HEK293 (cell line): ENCODE measurements around the gene TLNRD1.

Experiments used
- GLI4 ChIP-seq: fragments of 450-650 bp; formaldehyde crosslinking; IDR thresholded peaks from 2 replicates; pipeline ENCODE4 v1.5.1; 2016; ENCODE audit warnings: missing biosample characterization, missing genetic modification characterization
- SCRT2 ChIP-seq: fragments of 450-650 bp; formaldehyde crosslinking; IDR thresholded peaks from 2 replicates; pipeline ENCODE4 v1.5.1; 2016; ENCODE audit warnings: missing biosample characterization, missing genetic modification characterization
- ZBTB10 ChIP-seq: fragments of 450-650 bp; formaldehyde crosslinking; IDR thresholded peaks from 2 replicates; pipeline ENCODE4 v1.5.1; 2016; ENCODE audit warnings: missing biosample characterization, missing genetic modification characterization
- ZNF138 ChIP-seq: fragments of 450-650 bp; formaldehyde crosslinking; IDR thresholded peaks from 2 replicates; pipeline ENCODE4 v1.5.1; 2016; ENCODE audit warnings: missing biosample characterization, missing genetic modification characterization, borderline replicate concordance
- ZNF311 ChIP-seq: fragments of 450-650 bp; formaldehyde crosslinking; IDR thresholded peaks from 2 replicates; pipeline ENCODE4 v1.5.1; 2017; ENCODE audit warnings: missing biosample characterization, missing genetic modification characterization, borderline replicate concordance
- ZNF513 ChIP-seq: fragments of 450-650 bp; IDR thresholded peaks from 2 replicates; pipeline ENCODE4 v1.5.1; 2018; ENCODE audit warnings: missing biosample characterization, missing genetic modification characterization
- TF ChIP-seq, protein P1 (sequence below): fragments of 450-650 bp; formaldehyde crosslinking; IDR thresholded peaks from 2 replicates; pipeline ENCODE4 v1.5.1; 2016; ENCODE audit warnings: missing biosample characterization, missing genetic modification characterization
- TF ChIP-seq, protein P2 (sequence below): fragments of 450-650 bp; formaldehyde crosslinking; IDR thresholded peaks from 2 replicates; pipeline ENCODE4 v1.5.1; 2016; ENCODE audit warnings: missing biosample characterization, missing genetic modification characterization
- TF ChIP-seq, protein P3 (sequence below): fragments of 450-650 bp; formaldehyde crosslinking; IDR thresholded peaks from 2 replicates; pipeline ENCODE4 v1.5.1; 2017; ENCODE audit warnings: missing biosample characterization, missing genetic modification characterization

DNA sequence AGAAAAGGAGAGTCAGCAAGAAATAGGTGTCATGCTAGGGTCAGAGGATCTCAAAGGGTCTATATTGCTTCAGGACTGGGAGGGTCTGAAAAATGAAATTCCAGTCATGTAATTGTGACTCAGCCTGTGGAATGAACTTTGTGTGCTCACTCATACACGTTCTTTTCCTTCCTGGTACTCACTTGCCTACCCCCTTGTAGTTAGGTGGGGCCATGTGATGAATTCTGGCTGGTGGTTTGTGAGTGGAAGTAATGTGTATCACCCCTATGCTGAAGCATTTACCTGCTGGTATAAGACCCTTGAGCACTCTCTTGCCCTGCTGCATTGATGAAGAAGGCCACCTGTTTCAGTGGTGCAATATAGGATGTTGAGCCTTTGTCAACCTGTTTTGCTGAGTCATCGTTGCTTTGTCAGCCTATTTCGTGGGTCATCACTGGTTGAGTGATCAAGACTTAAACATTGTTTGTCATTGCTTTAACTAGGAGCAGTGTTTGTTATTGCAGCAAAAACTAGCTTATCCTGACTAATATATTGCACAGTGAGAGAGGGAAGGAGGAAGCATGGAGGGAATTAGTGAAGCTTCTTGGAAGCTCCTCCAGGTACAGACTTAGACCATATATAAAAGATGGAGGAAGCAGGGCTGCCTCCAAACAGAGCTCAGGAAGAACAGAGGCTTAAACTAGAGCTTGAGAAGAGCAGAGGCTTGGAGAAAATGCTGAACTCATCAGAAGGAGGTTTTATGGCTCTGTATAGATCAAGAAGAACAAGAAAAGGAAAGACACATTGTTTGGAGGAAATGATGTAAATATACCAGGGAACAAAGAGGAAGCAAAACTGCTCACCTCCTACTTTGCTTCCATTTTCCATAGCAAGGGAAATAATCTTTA, 28.9 kb downstream of the TLNRD1 start:
- TF ChIP-seq ZBTB10 (tag by site-specific recombination) (no peak), GLI4 (tag by site-specific recombination) (no peak), ZNF311 (tag by site-specific recombination) (no peak), ZNF513 (no peak), SCRT2 (tag by site-specific recombination) (no peak), ZNF138 (tag by site-specific recombination) (no peak)
- TF ChIP-seq, protein P1, sequence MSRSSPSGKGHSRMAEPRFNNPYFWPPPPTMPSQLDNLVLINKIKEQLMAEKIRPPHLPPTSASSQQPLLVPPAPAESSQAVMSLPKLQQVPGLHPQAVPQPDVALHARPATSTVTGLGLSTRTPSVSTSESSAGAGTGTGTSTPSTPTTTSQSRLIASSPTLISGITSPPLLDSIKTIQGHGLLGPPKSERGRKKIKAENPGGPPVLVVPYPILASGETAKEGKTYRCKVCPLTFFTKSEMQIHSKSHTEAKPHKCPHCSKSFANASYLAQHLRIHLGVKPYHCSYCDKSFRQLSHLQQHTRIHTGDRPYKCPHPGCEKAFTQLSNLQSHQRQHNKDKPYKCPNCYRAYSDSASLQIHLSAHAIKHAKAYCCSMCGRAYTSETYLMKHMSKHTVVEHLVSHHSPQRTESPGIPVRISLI, result no peak
- TF ChIP-seq, protein P2, sequence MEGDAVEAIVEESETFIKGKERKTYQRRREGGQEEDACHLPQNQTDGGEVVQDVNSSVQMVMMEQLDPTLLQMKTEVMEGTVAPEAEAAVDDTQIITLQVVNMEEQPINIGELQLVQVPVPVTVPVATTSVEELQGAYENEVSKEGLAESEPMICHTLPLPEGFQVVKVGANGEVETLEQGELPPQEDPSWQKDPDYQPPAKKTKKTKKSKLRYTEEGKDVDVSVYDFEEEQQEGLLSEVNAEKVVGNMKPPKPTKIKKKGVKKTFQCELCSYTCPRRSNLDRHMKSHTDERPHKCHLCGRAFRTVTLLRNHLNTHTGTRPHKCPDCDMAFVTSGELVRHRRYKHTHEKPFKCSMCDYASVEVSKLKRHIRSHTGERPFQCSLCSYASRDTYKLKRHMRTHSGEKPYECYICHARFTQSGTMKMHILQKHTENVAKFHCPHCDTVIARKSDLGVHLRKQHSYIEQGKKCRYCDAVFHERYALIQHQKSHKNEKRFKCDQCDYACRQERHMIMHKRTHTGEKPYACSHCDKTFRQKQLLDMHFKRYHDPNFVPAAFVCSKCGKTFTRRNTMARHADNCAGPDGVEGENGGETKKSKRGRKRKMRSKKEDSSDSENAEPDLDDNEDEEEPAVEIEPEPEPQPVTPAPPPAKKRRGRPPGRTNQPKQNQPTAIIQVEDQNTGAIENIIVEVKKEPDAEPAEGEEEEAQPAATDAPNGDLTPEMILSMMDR (tag by site-specific recombination), result no peak
- TF ChIP-seq, protein P3, sequence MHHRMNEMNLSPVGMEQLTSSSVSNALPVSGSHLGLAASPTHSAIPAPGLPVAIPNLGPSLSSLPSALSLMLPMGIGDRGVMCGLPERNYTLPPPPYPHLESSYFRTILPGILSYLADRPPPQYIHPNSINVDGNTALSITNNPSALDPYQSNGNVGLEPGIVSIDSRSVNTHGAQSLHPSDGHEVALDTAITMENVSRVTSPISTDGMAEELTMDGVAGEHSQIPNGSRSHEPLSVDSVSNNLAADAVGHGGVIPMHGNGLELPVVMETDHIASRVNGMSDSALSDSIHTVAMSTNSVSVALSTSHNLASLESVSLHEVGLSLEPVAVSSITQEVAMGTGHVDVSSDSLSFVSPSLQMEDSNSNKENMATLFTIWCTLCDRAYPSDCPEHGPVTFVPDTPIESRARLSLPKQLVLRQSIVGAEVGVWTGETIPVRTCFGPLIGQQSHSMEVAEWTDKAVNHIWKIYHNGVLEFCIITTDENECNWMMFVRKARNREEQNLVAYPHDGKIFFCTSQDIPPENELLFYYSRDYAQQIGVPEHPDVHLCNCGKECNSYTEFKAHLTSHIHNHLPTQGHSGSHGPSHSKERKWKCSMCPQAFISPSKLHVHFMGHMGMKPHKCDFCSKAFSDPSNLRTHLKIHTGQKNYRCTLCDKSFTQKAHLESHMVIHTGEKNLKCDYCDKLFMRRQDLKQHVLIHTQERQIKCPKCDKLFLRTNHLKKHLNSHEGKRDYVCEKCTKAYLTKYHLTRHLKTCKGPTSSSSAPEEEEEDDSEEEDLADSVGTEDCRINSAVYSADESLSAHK (tag by site-specific recombination), result no peak
